ENCODE measurements around the gene PRDM11. TPM values are rescaled to one million over a fixed set of nuclear protein-coding genes. Genes with fewer than 3 reads are reported as not detected.

Gene PRDM11
- total RNA-seq, 1 donor from 2014 or later: 60.2 TPM

GRCh38 chr11:45147891-45148675, 1.6 kb downstream of the PRDM11 start:
- TF ChIP-seq, protein P1, sequence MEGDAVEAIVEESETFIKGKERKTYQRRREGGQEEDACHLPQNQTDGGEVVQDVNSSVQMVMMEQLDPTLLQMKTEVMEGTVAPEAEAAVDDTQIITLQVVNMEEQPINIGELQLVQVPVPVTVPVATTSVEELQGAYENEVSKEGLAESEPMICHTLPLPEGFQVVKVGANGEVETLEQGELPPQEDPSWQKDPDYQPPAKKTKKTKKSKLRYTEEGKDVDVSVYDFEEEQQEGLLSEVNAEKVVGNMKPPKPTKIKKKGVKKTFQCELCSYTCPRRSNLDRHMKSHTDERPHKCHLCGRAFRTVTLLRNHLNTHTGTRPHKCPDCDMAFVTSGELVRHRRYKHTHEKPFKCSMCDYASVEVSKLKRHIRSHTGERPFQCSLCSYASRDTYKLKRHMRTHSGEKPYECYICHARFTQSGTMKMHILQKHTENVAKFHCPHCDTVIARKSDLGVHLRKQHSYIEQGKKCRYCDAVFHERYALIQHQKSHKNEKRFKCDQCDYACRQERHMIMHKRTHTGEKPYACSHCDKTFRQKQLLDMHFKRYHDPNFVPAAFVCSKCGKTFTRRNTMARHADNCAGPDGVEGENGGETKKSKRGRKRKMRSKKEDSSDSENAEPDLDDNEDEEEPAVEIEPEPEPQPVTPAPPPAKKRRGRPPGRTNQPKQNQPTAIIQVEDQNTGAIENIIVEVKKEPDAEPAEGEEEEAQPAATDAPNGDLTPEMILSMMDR (IDR thresholded peaks at IDR 0.05; ENCODE audit: unreplicated experiment): no peak
- H3K27ac Mint-ChIP-seq: peak overlapping the region; percentile 96
- no peaks in the 10 kb centered on the region for H3K9me3 Mint-ChIP-seq
- H3K36me3 Mint-ChIP-seq: peaks cover 2% of the 10 kb centered on the region
- peaks cover 24% of the 10 kb centered on the region for H3K27me3 Mint-ChIP-seq (ENCODE audit: low read depth)
- peaks cover 27% of the 10 kb centered on the region for H3K4me1 Mint-ChIP-seq
- peak overlapping the region; percentile 85 for H3K4me3 Mint-ChIP-seq
- peak in 1 of 2 experiments; percentile 24 for DNase-seq (ENCODE audit: low spot score in 2 of 2, unreplicated experiment in 2 of 2)

GRCh38 chr11:45149483-45150056, 3.1 kb downstream of the PRDM11 start:
- TF ChIP-seq, protein P1 (IDR thresholded peaks at IDR 0.05; ENCODE audit: unreplicated experiment): no peak
- Mint-ChIP-seq H3K4me1 (peaks cover 28% of the 10 kb centered on the region), H3K4me3 (peak overlapping the region; percentile 85), H3K36me3 (peaks cover 2% of the 10 kb centered on the region), H3K27me3 (ENCODE audit: low read depth) (peaks cover 10% of the 10 kb centered on the region), H3K9me3 (no peaks in the 10 kb centered on the region), H3K27ac (no peak overlapping the region)
- no peak for DNase-seq (ENCODE audit: low spot score in 2 of 2, unreplicated experiment in 2 of 2)

DNA sequence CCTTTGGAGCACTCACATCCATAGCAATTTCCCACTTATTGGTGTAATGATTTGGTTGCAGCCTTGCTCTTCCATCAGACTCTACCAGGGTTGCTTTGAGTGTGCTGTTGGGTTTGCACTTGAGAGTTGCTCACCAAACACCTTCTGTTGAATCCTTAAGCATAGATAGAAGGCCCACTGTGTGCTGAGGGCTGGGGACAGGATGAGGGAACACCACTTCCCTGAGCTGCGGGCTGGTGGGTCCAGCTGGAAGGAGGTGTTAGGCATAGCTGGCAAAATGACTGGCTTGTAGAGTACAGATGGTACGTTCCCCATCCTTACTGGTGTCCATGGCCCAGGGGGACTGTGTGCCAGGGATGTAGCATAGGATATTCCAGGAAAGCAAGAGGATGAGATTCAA, 3.9 kb downstream of the PRDM11 start:
- Mint-ChIP-seq H3K4me1 (peaks cover 32% of the 10 kb centered on the region), H3K9me3 (no peaks in the 10 kb centered on the region), H3K27me3 (ENCODE audit: low read depth) (peaks cover 5% of the 10 kb centered on the region), H3K27ac (no peak overlapping the region), H3K4me3 (no peak overlapping the region), H3K36me3 (peaks cover 2% of the 10 kb centered on the region)
- peak in 1 of 2 experiments; percentile 20 for DNase-seq (ENCODE audit: low spot score in 2 of 2, unreplicated experiment in 2 of 2)
- TF ChIP-seq, protein P1 (IDR thresholded peaks at IDR 0.05; ENCODE audit: unreplicated experiment): no peak

- Mint-ChIP-seq H3K4me1 (peaks cover 32% of the 10 kb centered on the region), H3K27me3 (ENCODE audit: low read depth) (no peaks in the 10 kb centered on the region), H3K4me3 (no peak overlapping the region), H3K36me3 (peaks cover 2% of the 10 kb centered on the region), H3K27ac (peak overlapping the region; percentile 29), H3K9me3 (no peaks in the 10 kb centered on the region)
- DNase-seq (ENCODE audit: low spot score in 2 of 2, unreplicated experiment in 2 of 2): peak in 1 of 2 experiments; percentile 17
- TF ChIP-seq, protein P1 (IDR thresholded peaks at IDR 0.05; ENCODE audit: unreplicated experiment): no peak
Measured at GRCh38 chr11:45150943-45151342, 4.5 kb downstream of the PRDM11 start.

DNA sequence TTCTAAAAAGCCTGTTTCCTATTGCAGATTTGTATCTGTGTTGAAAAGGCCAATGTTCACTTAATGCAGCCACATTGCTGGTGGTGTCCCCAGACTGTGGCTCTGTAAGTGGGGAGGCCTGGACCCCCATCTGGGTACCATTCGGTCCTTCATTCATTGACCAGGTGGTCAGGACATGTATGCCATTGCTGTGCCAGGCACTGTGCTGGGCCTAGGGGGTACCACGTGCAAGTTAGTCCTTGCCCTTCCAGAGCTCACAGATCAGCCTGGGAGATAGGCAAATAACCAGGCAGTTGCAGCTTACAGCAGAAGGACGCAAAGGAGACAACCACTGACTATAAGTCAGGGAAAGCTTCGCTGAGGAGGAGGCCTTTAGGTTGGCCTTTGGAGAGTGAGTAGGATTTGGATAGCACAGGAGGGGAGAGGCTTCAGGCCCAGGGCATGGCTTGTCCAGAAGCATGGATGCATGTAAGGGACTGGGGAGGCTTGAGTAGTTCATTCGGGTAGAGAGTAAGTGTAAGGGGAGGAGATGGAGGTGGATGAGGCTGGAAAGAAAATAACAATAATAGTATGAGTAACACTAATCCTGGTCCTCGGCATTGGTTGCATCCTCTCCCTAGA, 5.0 kb downstream of the PRDM11 start:
- Mint-ChIP-seq H3K4me3 (no peak overlapping the region), H3K27me3 (ENCODE audit: low read depth) (no peaks in the 10 kb centered on the region), H3K27ac (peak overlapping the region; percentile 29), H3K9me3 (no peaks in the 10 kb centered on the region), H3K36me3 (peaks cover 2% of the 10 kb centered on the region), H3K4me1 (peaks cover 38% of the 10 kb centered on the region)
- TF ChIP-seq, protein P1 (IDR thresholded peaks at IDR 0.05; ENCODE audit: unreplicated experiment): no peak
- peak in 1 of 2 experiments; percentile 26 for DNase-seq (ENCODE audit: low spot score in 2 of 2, unreplicated experiment in 2 of 2)
